ENCODE measurements around the gene CXCR6.
A peak's percentile ranks its signal among the peaks of the same experiment; 100 is the strongest.

CXCR6 gene

GRCh38 chr3:45948881-45949280 lies 5.6 kb downstream of the CXCR6 start:
- no peak for DNase-seq (ENCODE audit: low spot score)

- DNase-seq (ENCODE audit: low spot score) = no peak
These were observed 6.2 kb downstream of the CXCR6 start for GRCh38 chr3:45949432-45949831.

GRCh38 chr3:45950131-45950530 lies 6.9 kb downstream of the CXCR6 start:
- no peak for DNase-seq (ENCODE audit: low spot score)

DNA sequence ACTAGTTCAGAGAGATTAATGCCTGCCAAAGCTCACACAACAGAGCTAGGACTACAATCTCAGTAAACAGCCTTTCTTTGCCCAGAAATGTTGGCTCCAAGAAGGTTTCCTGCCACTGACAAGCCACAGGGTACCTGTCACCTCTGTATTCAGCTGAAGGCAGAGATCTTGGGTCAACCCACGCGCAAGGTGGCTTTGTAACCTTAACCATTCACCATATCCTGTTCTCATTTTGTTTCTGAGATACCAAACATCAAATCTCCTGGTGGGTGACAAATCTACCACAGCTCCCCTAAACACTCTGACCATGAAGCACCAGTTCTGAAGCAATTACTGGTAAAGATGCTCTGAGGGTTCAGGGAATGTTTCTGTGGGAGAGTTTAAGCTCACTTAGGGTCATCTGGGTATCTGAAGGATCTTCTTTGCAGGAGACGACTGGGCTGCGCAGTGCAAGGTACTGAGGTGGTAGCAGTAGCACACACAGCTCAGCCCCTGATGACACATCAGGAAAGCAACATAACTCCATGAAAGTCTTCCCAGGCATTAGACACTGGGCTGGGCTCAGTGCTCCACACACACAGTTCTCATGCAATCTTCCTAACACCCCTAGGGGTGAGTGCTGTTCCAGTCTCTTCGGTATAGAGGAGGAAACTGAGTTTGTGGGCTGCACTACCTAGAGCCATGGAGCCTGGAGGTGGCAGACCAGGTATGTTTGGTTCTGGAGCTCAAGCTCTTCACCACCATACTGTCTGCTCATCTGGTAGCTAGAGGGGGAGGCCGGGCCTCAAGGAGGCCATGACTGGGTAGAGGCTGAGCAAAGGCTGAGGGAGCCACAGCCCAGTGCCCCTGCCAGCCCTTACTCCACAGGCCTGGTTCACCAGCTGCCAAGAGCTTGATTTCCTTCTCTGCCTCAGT lies 7.7 kb downstream of the CXCR6 start:
- peak; percentile 64 for DNase-seq (ENCODE audit: low spot score)

- no peak for DNase-seq (ENCODE audit: low spot score)
These were observed 8.7 kb downstream of the CXCR6 start for GRCh38 chr3:45951946-45952345.

DNA sequence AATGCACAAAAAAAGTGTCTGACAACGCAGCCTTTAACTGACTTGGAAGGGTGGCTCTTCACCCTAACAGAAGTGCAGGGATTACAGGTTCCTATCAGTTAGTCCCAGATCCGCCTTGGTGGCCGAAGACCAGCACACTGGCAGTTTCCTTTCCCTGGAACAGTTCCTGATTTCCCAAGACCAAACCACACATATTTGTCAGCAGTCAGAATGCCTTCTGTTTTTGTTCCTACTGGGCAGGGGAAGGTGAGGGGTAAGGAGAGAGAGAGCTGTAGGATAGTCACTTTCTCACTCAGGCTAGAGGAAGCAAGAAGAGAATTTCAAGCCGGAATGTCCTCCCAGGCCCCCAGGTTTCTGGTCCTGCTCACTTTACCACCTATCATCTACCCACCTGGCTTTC lies 9.2 kb downstream of the CXCR6 start:
- DNase-seq (ENCODE audit: low spot score) = no peak

DNA sequence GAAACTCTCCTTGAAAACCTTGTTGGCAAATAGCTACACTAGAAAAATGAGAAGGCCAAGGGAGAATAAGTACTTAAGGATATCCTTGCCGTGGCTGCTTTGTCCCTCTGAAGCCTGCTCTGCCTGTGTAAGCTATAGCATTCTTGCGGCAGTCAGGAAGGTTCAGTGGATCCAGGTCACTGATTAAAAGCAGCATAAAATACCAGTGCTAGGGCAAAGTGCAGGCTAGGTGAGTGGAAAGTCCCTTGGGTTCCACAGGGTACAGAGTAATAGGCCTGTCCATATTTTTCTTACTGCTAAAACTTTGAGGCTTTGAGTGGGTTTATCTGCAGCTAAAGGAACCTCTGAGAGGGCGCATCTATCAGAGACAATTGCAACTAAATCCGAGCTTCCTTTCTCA lies 10.3 kb downstream of the CXCR6 start:
- no peak for DNase-seq (ENCODE audit: low spot score)

GRCh38 chr3:45954306-45954705 lies 11.0 kb downstream of the CXCR6 start:
- no peak for DNase-seq (ENCODE audit: low spot score)

DNA sequence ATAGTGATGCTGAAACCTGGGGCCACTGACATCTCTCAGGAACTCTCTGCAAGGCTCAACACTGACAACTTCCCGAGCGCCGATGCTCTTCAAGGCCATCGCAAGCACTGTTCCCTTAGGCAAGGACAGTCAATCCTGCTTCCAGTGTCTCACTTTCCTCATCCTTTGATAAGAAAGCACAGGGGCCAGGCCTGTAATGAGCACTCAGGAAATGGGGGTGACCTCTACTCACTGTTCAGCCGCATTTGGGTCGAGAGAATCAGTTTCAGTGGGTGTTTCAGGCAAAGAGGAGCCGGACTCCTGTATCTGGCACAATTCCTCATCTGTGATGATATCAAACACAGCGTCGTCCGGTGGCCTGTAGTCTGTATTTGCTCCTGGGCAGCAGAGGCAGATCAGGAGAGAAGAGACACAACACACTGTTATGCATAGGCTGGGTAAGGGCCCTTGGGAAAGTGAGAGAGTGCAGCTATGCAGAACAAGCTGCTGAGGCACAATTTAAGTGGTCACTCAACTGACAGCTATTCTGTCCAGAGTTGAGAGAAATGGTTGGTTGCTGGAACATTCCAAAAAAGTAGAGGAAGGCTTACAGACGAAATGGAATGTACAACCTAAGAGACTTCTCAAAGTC lies 11.9 kb downstream of the CXCR6 start:
- DNase-seq (ENCODE audit: low spot score) = no peak

DNA sequence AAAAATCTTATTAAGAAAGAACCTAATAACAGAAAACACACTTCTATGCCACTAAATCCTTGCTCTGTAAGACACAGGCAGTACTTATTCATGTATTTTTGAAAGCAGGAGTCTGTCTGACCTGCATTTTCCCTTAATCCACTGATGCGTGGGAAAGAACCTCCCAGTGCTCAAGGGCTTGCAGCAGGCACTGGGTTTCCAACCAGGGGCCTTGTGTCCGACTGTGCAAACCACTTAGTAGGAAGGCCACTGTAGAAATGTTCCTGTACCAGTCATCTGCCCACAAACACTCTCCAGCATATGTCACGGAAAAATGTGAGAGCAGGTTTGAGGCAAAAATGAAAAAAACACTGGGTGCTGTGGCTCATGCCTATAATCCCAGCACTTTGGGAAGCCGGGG lies 12.4 kb downstream of the CXCR6 start:
- no peak for DNase-seq (ENCODE audit: low spot score)

DNA sequence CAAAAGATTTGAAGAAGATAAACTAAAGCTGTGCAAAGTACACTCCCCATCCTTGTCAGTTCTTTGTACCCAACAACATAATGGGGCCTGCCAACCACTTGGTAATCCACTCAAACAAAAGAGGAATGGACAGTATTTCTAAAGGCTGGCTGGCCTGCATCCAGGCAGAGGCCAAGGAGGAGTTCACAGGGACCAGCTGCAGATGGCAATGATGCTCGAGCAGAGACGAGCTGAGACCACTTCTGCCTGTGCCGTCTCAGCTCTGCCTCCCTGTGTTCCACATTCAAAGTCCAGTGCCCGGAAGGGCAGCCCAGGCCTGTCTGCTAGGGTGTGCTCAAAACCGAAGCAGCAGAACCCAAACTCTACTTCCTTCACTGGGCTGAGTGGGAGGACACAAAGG lies 14.3 kb downstream of the CXCR6 start:
- DNase-seq (ENCODE audit: low spot score) = no peak

GRCh38 chr3:45958321-45958791 lies 15.1 kb downstream of the CXCR6 start:
- no peak for DNase-seq (ENCODE audit: low spot score)

DNA sequence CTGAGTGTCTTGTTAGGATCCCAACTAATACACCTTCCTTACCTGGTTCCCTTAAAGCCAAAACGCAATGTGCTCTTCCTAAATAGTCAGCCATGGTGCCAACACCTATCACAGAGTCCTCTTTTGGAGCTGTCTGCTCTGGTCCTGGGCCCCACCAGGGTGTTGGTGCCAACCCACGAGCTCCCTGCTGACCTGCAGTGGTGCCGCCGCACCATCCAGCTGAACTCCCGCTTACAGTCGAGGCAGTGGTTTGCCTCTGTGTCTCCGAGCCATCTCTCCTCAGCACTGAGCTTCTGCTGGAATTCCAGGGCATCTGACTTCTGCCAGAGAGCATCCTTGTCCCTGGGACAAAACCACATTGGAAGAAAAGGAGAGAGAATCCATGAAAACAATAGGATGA lies 15.9 kb downstream of the CXCR6 start:
- DNase-seq (ENCODE audit: low spot score) = no peak

DNA sequence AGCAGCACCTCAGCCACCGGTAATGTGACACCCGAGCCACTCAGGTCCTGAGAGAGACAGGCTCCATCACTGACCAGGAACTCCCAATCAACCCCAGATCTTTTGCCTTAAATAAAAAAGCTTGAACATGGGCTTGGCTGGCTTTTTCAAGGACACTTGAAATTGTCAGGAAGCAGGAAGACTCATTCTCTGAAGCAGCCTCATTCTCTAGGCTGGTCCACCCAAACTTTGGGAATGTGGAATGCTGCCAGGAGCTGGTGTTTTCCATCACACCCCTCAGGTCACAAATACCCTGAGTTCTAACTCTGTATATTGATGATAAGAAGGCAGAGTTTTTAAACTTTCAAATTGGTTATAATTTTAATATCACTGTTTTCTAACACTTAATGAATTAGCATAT lies 17.0 kb downstream of the CXCR6 start:
- DNase-seq (ENCODE audit: low spot score) = no peak

DNA sequence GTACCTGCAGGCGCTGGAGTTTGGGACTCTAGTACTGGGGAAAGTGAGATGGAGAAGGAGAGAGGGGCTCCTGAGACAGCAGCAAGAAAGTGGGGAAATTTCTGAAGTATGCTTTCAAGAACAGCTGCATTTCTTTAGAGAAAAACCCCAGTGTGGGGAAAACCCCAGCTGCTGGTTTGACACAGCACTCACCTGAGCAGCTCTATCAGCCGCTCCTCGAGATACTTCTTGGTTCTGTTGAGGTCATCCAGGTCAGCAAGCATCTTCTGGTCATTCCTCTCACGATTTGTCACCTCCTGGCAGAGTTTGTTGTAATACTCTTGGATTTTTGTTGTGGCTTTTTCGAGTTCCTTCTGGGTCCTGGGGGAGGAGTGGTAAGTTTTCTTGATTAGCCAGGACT lies 18.8 kb downstream of the CXCR6 start:
- DNase-seq (ENCODE audit: low spot score) = no peak

GRCh38 chr3:45964139-45964538 lies 20.9 kb downstream of the CXCR6 start:
- DNase-seq (ENCODE audit: low spot score) = no peak

DNA sequence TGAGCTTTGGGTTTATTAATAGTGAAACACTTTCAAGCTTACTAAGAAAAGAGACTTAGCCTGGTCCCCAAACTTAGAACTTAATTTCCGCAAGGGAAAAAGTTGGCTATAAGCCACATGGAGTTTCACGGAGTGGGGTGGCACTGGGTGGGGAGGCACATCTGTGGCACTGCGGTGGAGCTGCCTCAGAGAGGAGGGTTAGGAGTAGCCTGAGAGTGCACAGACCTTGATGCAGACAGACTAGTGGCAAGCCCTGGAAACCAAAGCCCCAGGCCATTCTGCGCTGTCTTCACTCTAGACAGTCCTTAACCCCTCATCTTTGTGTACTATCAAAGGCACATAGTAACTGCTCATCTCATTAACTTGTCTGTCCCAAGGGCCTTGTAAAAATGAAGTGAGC lies 22.0 kb downstream of the CXCR6 start:
- DNase-seq (ENCODE audit: low spot score) = no peak

DNA sequence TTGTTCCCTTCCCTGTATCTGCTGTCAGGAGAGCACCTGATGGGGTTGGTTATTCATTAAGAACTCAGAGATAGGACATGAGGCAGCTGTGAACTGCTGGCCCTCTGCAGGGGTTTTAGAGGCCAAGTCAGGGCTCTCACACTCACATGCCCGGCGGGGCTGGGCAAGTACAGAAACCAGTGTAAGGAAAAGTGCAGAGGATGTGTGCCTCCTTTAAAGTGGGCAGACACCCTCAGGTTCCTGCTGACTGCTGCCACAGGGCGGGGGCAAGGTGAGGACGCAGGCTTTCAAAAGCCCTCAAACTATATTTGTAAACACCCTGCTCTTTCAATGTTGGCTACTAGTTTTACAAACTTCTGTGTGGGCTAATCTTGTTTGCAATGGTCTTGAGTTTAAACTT lies 22.4 kb downstream of the CXCR6 start:
- peak; percentile 56 for DNase-seq (ENCODE audit: low spot score)

GRCh38 chr3:45966371-45966791 lies 23.1 kb downstream of the CXCR6 start:
- no peak for DNase-seq (ENCODE audit: low spot score)

GRCh38 chr3:45966950-45967640 lies 23.8 kb downstream of the CXCR6 start:
- no peak for DNase-seq (ENCODE audit: low spot score)

GRCh38 chr3:45967724-45968123 lies 24.5 kb downstream of the CXCR6 start:
- DNase-seq (ENCODE audit: low spot score) = no peak

- DNase-seq (ENCODE audit: low spot score) = no peak
These were observed 24.9 kb downstream of the CXCR6 start for GRCh38 chr3:45968149-45968548.

DNA sequence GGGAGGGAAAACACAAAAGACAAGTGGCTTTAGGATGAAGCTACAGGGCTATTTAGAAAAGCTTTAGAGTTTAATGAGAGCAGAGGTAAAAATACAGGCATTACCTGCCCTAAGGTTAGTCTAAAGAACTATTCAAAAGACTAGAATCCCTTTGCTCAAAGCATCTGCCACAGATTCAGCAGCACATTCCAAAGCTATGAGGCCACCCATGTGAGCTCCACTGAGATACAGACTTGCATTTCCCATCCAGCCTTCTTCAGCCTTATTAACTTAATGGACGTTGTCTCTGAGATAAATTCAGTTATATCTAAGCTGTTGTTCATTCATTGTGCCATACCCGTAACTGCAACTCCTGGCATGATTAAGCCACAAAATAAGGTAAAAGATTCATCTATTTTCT lies 25.4 kb downstream of the CXCR6 start:
- DNase-seq (ENCODE audit: low spot score) = no peak
